DMS 273 (cell line): Measurements from ENCODE around the gene FKBP1A.
A peak's percentile ranks its signal among the peaks of the same experiment; 100 is the strongest.

Source experiments
- DNase-seq: peaks from one replicate; lab custom pipeline; 2025; ENCODE audit not compliant: unreplicated experiment; lab: John Stamatoyannopoulos, UW

Gene FKBP1A

DNA sequence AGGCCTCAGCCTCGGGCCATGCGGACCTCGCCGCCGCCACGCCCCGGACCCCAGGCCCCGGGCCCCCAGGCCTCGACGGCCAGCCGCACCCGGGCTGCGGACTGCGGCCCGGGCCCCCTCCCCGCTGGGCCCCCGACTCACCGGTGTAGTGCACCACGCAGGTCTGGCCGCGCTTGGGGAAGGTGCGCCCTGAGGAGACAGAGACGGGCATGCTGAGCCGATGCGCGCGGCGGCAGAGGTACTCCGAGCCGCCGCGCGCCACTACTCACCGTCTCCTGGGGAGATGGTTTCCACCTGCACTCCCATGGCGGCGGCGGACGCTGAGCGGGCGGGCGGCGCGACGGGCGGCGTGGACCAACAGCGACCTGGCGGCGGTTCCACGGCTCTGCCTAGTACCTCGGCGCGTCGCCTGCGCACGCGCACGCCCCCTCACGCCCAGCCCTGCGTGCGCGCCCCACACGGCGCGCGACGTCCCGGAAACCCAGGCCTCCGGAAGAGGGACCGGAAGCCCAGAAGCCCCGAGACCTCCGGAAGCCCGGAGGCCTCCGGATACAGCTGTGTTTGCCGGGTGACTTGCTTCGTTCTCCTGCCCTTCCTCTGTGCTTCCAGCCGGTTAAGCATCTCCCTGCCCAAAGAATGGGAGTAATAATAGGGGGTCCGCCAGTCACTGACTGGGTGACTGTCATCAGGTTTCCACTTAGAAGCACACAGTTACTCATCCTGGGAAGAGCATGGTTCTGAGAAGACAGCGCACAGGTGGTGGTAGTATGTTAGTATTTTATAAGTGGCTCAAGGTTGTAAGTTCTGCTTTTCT, at the start of gene FKBP1A:
Gene FKBP1A (minus strand): TSS at position 362 of the 814 bp plus-strand sequence. CDS start 56 bp downstream, at position 306.
- peak; percentile 98 for DNase-seq

DNA sequence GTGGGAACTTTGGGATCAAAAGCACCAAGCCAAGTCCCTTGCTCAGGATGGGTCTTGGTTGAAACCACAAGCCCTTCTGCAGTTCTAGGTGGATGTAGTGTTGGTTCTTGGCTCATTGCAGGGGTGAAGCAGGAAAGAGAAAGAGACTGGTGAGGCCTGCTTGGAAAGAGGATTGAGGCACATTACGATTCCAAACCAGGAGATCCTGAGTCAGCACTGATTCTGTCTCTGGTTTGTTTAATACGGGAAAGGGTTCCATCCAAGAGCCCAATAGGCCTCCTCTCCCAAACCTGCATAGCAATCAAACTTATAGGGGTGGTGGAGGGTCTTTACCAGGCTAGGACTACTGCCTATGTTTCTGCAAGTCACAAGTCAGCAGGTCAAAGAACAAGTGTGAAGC, 49.5 kb upstream of the FKBP1A start:
- DNase-seq = no peak

DNA sequence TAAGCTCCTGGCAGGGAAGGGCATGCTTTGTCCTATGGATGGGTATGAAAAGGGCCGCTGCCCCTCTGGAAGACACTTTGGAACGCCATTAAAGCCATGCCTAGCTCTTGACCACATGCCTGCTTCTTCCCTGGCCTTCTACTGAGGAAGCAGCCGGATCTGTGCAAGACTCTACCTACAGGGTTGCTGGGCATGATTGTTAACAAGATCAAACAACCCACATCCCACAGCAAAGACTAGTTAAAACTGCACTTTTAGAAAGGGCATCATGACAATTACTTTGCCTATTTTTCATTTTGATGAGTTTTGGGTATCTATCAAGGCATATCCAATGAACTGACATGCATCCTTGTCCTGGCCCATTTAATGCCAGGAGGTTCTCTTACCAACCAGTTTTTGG, 48.3 kb upstream of the FKBP1A start:
- no peak for DNase-seq

DNA sequence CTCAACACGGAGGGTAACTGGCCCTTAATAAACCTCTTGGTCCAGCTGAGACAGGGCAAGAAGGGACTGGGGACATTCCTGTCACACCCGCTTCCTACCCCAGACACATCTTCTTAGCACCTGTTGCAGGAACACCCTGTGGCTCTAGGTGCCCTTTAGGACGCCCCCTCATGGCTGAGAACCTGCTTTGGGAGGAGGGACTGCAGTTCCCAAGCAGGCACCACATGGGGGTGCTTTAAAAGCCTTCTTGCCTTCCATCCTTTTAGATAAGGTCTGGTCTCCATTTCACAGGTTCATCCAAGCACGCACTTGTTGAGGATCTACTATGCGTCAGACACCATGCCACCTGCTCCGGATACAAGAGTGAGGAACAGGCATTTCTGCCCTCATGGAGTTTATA, 47.2 kb upstream of the FKBP1A start:
- peak; percentile 63 for DNase-seq

DNA sequence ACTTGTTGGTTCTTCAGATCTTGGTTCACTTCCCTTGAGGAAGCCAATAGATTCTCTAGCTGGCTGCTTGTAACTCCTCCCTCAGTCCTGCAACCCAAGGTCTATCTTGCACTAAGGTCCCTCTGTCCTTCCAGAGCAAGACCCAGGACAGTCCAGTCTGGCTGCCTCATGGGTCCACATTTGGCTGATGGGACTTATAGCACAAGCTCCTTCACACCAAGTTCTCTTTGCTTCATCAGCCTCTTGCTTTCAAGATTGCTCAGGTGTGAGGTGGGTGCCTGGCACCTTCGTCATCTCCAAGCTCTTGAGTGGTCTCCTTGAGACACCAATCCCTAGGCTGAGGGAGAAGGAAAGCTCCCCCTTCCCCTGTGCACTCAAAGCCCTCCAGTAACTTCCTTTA, 45.5 kb upstream of the FKBP1A start:
- no peak for DNase-seq

DNA sequence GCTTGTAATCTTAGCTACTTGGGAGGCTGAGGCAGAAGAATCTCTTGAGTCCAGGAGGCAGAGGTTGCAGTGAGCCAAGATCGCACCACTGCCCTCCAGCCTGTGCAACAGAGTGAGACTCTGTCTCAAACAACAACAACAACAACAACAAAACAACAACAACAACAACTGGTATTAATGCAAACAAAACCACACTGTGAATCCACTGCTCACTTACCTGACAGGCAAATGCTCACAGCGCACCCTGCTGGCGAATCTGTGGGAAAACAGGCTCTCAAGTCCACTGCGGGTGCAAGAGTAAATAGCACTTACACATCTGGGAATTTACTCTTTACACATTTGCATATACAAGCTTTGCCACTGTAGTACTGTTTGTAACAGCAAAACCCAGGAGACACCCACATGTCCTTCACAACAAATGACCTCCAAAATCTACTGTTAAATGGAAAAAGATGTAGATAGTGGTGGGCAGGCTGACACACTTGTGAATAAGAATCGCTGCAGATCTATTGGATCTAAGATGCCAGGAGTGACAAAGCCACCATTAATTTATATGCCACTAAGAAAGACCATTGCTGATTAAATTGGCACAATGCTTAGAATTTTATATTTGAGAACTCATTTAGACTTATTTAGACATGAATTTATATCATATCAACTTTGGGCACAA, 44.5 kb upstream of the FKBP1A start:
- DNase-seq = peak; percentile 80

DNA sequence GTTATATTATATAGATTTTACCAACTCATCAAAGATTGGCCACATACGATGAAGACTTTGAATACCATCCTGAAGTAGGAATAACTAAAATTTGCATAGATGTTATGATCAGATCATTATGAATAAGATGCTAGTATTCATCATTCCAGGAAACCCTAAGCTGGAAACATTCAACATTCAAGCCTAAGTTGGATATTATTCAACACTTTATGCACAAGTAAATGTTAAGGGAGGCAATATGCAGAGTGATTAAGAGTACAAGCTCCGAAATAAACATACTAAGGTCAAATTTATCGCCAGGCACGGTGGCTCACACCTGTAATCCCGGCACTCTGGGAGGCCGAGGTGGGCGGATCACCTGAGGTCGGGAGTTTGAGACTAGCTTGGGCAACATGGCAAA, 43.4 kb upstream of the FKBP1A start:
- no peak for DNase-seq

DNA sequence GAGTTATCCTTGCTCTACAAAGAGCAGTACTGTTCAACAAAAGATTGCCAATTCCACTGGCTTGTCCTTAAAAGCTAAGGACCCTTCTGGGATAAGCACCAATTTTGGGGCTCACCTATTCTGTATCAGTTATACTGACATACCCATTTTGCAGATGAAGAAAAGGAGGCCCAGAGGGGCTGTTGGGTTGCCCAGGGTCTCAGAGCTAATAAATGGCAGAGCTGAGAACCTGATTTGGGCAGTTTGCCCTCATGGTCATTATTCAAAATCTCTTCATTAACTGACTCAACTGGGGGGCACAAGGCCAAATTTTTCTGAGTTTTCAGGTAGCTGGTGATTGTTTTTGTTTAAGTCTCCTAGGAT, 42.5 kb upstream of the FKBP1A start:
- DNase-seq = no peak

DNA sequence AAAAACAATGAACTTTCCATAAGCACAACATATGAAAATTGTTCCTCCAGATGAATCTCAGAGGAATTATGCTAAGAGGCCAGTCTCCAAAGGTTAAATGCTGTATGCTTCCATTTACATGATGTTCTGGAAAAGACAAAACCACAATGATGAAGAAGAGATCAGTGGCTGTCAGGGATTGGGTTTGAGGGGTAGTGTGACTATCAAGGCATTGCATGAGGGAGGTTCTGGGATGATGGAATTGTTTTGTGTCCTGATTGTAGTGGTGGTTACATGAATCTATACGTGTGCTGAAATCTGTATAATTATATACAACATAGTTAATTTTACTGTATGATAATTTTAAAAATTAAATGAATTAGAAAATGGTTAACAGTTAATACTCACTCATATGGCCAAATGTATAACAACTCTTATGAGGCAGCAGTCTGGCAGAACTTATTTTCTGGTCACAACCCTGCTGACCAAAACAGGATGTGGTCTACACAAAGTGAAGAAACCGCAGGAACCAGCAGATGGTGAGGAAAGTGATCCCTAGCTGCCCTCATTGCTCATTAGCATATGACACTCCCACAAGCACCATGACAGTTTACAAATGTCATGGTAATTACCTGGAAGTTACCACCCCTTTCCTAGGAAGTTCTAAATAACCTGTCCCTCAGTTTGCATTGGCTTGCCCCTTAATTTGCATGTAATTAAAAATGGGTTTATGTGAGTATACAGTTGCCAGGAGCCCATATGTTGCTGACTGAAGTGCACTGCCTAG, 41.9 kb upstream of the FKBP1A start:
- DNase-seq = peak; percentile 96

DNA sequence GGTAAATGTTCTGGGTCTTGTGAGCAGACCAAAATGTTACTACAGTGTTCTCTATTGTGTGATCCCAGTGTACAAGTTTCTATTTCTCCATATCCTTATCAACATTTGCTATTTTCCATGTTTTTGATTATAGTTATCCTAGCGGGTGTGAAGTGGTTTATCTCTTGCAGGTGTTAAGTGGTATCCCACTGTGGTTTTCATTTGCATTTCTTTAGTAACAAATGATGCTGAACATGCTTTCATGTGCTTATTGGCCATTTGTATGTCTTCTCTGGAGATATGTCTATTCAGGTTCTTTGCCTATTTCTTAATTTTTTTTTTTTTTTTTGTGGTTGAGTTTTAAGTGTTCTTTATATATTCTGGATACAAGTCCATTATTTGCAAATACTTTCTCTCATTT, 38.3 kb upstream of the FKBP1A start:
- DNase-seq = no peak

DNA sequence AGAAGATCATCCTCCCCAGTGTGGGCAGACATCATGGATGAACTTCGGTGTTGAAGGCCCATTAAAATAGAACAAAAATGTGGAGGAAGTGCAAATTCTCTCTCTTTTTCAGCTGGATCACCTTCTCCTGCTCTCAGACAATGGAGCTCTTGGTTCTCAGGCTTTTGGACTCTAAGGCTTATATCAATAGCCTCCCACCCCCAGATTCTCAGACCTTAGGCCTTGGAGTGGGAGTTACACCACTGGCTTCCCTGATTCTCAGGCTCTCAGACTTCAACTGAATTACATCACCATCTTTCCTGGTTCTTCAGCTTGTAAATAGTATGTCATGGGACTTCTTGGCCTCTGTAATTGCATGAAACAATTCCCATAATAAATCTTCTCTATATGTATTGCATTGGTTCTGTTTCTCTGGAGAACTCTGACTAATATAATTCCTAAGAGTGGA, 37.2 kb upstream of the FKBP1A start:
- no peak for DNase-seq

DNA sequence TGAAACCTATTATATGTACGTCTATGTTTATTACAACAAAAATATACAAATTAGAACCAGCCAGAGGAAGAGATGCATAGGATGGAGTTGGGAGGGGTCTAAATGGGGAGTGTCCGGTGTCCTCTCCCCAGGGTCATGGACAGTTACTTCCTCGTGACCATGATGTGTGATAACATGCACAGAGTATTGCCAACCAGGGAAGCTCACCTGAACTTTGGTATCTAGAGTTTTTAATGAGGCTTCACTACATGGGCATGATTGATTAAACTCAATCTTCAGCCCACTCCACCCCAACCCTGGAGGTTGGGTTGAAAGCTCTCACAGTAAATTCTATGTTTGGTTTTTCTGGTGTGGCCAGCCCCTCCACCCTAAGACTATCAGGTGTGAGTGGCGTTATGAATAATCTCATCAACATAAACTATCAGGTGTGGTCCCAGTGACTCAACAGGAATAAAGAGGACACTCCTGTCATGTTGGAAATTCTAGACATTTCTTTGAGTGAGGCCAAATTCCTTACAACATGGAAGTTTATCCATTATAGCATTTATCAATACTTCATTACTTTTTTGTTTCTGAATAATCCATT, 36.4 kb upstream of the FKBP1A start:
- no peak for DNase-seq

DNA sequence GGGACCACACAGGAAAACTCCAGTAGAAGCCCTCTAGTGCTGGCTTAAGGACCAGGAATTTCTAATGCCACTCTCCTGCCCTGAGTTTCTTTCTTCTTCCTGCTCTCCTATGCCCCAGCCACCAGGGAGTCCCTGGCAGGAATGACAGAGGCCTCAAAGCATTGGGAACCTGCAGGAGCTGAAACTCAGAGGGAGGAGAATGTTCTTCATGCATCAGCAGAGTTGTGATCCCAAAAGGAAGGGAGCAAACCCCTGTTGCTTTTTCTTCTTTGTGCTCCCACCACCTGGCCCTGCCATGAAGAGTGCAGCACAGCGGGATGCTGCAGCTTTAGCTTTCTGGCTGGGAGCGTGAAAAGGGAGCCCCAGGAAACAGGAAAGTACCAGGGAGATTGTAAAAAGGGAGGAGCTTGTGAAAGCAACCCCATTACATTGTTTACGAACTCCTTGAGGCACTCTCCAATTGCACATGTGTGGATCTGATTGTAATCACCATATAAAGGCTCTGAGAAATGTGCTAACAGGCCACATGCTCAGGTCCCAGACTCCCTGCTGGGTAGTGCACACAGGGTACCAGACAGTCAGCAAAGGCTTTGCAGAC, 34.7 kb upstream of the FKBP1A start:
- DNase-seq = peak; percentile 90

DNA sequence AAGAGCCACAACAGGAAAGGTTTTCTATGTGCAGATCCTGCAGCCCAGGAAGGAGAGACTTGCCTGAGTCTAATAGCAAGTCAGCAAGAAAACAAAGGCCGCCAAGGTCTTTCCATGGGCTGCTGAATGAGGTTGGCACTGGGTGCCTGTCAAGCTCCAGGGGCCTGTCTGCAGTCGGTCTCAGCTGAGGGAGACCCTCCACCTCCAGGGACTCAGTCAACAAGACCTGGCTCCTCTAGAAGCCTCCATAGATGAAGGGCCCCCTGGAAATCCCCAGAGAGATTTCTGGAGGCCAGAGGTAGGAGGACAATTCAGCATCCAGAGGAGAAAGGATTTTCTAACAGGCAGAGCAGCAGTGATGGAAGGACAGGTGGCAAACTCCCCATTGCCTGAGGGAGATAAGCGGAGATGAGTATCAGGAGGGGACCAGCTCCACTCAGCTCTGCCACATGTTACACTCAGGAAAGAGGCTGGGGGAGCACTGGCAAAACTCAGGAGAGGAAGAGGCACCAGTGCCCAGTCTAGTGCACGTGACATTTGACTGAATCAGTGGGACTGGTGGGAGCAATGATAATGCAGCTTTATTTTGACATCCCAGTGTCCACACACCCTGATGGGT, 33.5 kb upstream of the FKBP1A start:
- DNase-seq = no peak

DNA sequence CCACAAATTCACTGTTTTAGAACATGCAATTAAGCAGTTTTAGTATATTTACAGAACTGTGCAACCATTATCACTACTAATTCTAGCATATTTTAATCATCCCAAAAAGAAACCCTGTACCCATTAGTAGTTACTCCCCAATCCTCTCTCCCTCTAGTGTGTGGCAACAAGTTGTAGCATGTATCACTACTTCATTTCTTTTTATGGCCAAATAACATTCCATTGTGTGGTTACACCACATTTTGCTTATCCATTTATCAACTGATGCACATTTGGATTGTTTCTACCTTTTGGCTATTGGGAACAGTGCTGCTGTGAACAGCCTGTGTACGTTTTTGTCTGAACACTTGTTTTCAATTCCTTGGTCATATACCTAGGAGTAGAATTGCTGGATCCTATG, 31.5 kb upstream of the FKBP1A start:
- no peak for DNase-seq

DNA sequence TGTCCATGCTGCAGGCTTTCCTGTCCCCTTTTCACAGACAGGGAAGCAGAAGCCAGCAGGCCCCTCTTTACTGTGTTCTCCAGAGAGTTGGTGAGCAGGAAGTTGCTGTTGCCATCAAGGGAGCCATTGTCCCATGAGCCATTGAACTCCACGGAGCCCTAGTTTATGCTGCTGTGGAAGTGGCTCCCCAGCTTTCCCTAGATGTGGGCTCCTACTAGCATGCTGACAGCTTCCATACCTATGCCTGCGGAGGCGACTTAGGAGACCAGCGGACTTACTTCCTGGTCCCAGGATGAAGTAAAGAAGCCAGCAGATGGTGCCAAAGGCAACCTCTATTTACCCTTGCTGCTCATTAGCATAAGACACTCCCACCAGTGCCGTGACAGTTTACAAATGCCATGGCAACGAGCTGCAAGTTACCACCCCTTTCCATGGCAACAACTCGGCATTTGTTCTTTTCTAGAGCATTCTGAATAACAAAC, 30.8 kb upstream of the FKBP1A start:
- DNase-seq = peak; percentile 91

DNA sequence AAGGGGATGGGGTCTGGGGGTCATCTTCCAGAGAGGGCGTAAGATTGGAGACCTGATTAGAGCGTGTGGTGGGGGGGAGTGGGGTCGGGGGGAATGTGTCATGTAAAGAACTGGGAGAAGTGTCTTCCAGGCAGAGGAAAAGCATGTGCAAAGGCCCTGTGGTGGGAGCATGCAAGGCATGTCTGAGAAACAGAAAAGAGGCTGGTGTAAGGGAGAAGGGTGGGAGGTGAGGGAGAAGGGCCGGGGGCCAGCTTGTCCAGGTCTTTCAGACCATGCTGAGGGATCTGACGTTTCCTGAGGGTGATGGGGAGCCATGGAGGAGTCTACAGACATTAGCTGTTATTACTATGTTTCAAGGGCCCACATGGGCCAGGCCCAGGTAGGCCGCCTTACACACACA, 30.4 kb upstream of the FKBP1A start:
- no peak for DNase-seq

DNA sequence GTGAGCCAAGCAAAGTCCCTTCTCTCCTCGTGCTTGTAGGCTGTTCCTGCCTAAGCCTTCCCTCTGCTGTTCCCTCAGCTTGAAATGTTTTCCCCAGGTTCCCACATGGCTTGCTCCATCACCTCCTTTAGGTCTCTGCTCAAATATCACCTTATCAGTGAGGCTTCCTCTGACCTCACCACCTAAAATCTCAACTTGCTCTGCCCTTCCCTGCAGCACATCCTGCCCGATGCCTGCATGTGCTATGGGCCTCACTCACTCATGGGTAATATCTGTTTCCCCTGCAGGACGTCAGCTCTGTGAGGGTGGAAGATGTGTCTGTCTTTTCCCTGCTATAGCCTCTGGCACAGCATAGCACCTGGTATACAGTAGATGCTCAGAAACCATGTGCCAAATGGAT, 29.9 kb upstream of the FKBP1A start:
- no peak for DNase-seq

DNA sequence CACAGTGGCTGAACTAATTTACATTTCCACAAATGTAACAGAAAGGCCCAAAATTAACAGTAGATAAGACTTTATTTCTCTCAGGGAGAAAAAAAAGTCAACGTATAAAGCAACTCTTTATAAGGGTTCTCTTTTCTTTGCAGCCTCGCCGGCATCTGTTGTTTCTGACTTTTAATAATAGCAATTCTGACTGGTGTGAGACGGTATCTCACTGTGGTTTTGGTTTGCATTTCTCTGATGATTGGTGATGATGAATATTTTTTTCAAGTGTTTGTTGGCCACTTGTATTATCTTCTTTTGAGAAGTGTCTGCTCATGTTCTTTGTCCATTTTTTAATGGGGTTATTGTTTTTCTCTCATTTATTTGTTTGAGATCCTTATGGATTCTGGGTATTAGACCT, 27.2 kb upstream of the FKBP1A start:
- DNase-seq = no peak

DNA sequence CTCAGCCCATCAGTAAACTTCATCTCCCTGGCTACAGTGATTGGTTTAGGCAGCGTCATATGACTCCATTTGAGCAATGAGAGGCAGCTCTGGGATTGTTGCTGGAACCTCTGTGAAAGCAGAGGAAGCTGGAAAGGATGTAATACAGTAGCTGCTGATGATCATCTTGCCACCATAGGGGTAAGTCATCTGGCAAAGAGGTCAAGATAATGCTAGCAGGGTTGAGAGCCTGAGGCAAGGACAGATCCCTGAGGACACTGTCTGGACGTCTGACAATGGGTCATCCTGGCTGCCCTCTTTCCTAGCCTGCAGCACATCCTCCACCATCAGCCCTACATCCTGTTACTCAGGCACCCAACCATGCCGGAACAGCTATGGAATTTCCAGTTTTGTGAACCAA, 25.5 kb upstream of the FKBP1A start:
- DNase-seq = no peak

DNA sequence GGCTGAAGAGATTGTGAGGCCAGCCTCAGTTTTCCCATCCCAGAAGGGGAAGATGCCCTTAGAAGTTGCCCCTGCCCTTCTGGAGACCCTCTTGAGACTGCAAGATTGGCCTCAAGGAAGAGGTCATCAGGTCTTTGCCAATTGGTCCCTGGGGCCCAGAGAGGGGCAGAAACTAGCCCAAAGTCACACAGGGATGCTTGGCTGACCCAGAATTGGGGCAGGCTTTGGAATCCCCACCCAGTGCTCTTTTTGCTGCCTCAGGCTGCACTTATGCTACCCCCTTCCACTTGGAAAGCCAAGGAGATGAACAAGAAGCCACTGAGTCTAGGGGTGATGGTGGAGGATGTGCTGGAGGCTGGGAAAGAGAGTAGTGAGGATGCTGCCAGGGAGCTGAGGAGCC, 24.9 kb upstream of the FKBP1A start:
- no peak for DNase-seq
